ENCODE results near the gene ZNF558.

Gene ZNF558

GRCh38 chr19:8832132-8833021 lies at the start of gene ZNF558, which contains the start of gene MBD3L1:
Gene ZNF558, minus strand, starts transcription at chr19:8832304. Its CDS starts 9,645 bp downstream, at chr19:8822659.
Gene MBD3L1, plus strand, starts transcription at chr19:8832377. Its CDS starts 10,302 bp downstream, at chr19:8842679.
- in situ Hi-C loops (cut with MboI; ENCODE audit: low sequenced_read_pairs): no loop called here

GRCh38 chr19:8881512-8881911 lies 49.4 kb upstream of the ZNF558 start:
- in situ Hi-C loops (cut with MboI; ENCODE audit: low sequenced_read_pairs): no loop called here

- in situ Hi-C loops (cut with MboI; ENCODE audit: low sequenced_read_pairs): no loop called here
Measured at GRCh38 chr19:8880868-8881488, 48.9 kb upstream of the ZNF558 start.

GRCh38 chr19:8877854-8878705 lies 46.0 kb upstream of the ZNF558 start:
- in situ Hi-C loops (cut with MboI; ENCODE audit: low sequenced_read_pairs): no loop called here

- in situ Hi-C loops (cut with MboI; ENCODE audit: low sequenced_read_pairs): no loop called here
Measured at GRCh38 chr19:8866344-8866743, 34.2 kb upstream of the ZNF558 start.

GRCh38 chr19:8858260-8858659 lies 26.2 kb upstream of the ZNF558 start:
- in situ Hi-C loops (cut with MboI; ENCODE audit: low sequenced_read_pairs): no loop called here

- in situ Hi-C loops (cut with MboI; ENCODE audit: low sequenced_read_pairs): no loop called here
Measured at GRCh38 chr19:8850488-8850887, 18.4 kb upstream of the ZNF558 start.

- in situ Hi-C loops (cut with MboI; ENCODE audit: low sequenced_read_pairs): no loop called here
Measured at GRCh38 chr19:8849232-8849631, 17.1 kb upstream of the ZNF558 start.

- in situ Hi-C loops (cut with MboI; ENCODE audit: low sequenced_read_pairs): no loop called here
Measured at GRCh38 chr19:8846819-8847218, 14.7 kb upstream of the ZNF558 start.

GRCh38 chr19:8840708-8841107 lies 8.6 kb upstream of the ZNF558 start:
- in situ Hi-C loops (cut with MboI; ENCODE audit: low sequenced_read_pairs): no loop called here

- in situ Hi-C loops (cut with MboI; ENCODE audit: low sequenced_read_pairs): no loop called here
Measured at GRCh38 chr19:8835877-8836276, 3.8 kb upstream of the ZNF558 start.

- in situ Hi-C loops (cut with MboI; ENCODE audit: low sequenced_read_pairs): no loop called here
Measured at GRCh38 chr19:8835446-8835845, 3.3 kb upstream of the ZNF558 start.

GRCh38 chr19:8831832-8832131 lies 322 bp downstream of the ZNF558 start:
- in situ Hi-C loops (cut with MboI; ENCODE audit: low sequenced_read_pairs): no loop called here

GRCh38 chr19:8831373-8831772 lies 731 bp downstream of the ZNF558 start:
- in situ Hi-C loops (cut with MboI; ENCODE audit: low sequenced_read_pairs): no loop called here

GRCh38 chr19:8827277-8827676 lies 4.8 kb downstream of the ZNF558 start:
- in situ Hi-C loops (cut with MboI; ENCODE audit: low sequenced_read_pairs): no loop called here

- in situ Hi-C loops (cut with MboI; ENCODE audit: low sequenced_read_pairs): no loop called here
Measured at GRCh38 chr19:8826371-8826770, 5.7 kb downstream of the ZNF558 start.

- in situ Hi-C loops (cut with MboI; ENCODE audit: low sequenced_read_pairs): no loop called here
Measured at GRCh38 chr19:8821748-8822241, 10.3 kb downstream of the ZNF558 start.

- in situ Hi-C loops (cut with MboI; ENCODE audit: low sequenced_read_pairs): no loop called here
Measured at GRCh38 chr19:8820234-8820633, 11.9 kb downstream of the ZNF558 start.

- in situ Hi-C loops (cut with MboI; ENCODE audit: low sequenced_read_pairs): no loop called here
Measured at GRCh38 chr19:8815780-8816179, 16.3 kb downstream of the ZNF558 start.

GRCh38 chr19:8814176-8814575 lies 17.9 kb downstream of the ZNF558 start:
- in situ Hi-C loops (cut with MboI; ENCODE audit: low sequenced_read_pairs): no loop called here
